MM.1S (cell line): ENCODE measurements around the gene GLYAT.

Experiments used
- DNase-seq: peaks from one replicate; pipeline ENCODE4 v3.0.0-alpha.2; 2015
- H2AFZ ChIP-seq: fragments of 300-600 bp; sonication (generic); 2 replicates; pipeline ENCODE4 v1.6.0; 2016; ENCODE audit warnings: antibody characterized with exemption, low read length
- H3F3A ChIP-seq: fragments of 300-600 bp; sonication (generic); 2 replicates; pipeline ENCODE4 v1.6.1; 2016; ENCODE audit warnings: mild to moderate bottlenecking, antibody characterized with exemption, low read length, moderate library complexity, mixed read lengths; ENCODE audit not compliant: insufficient read depth
- H3K27ac ChIP-seq: fragments of 300-600 bp; sonication (generic); 2 replicates; pipeline ENCODE4 v1.5.1; 2016; ENCODE audit warnings: mild to moderate bottlenecking, low read length
- H3K27me3 ChIP-seq: fragments of 300-600 bp; sonication (generic); replicated peaks from 2 replicates; pipeline ENCODE4 v1.6.0; 2016; ENCODE audit warnings: low read length; ENCODE audit not compliant: insufficient read depth
- H3K36me3 ChIP-seq: fragments of 300-600 bp; sonication (generic); replicated peaks from 2 replicates; pipeline ENCODE4 v1.6.1; 2016; ENCODE audit warnings: mild to moderate bottlenecking, low read length, mixed read lengths; ENCODE audit not compliant: insufficient read depth
- H3K4me1 ChIP-seq: fragments of 300-600 bp; sonication (generic); 2 replicates; pipeline ENCODE4 v1.6.1; 2016; ENCODE audit warnings: low read length, mixed read lengths
- H3K4me2 ChIP-seq: fragments of 300-600 bp; sonication (generic); 2 replicates; pipeline ENCODE4 v1.6.0; 2016; ENCODE audit warnings: low read depth, low read length
- H3K4me3 ChIP-seq: fragments of 300-600 bp; sonication (generic); 2 replicates; pipeline ENCODE4 v1.5.1; 2016; ENCODE audit warnings: low read length, mixed read lengths
- H3K79me2 ChIP-seq: fragments of 300-600 bp; sonication (generic); 2 replicates; pipeline ENCODE4 v1.6.1; 2016; ENCODE audit warnings: mixed run types, low read length, mixed read lengths
- H3K9ac ChIP-seq: fragments of 300-600 bp; sonication (generic); 2 replicates; pipeline ENCODE4 v1.6.1; 2016; ENCODE audit warnings: low read length, mixed read lengths
- H3K9me2 ChIP-seq: fragments of 300-600 bp; sonication (generic); replicated peaks from 2 replicates; pipeline ENCODE4 v1.6.1; 2016; ENCODE audit warnings: mild to moderate bottlenecking, low read length, mixed read lengths; ENCODE audit not compliant: insufficient read depth
- H3K9me3 ChIP-seq: fragments of 300-600 bp; sonication (generic); replicated peaks from 2 replicates; pipeline ENCODE4 v1.6.1; 2016; ENCODE audit warnings: mild to moderate bottlenecking, low read length, mixed read lengths; ENCODE audit not compliant: insufficient read depth
- H4K20me1 ChIP-seq: fragments of 300-600 bp; sonication (generic); 2 replicates; pipeline ENCODE4 v1.6.1; 2016; ENCODE audit warnings: mild to moderate bottlenecking, low read length, moderate library complexity, mixed read lengths; ENCODE audit not compliant: insufficient read depth
- CTCF ChIP-seq: fragments of 300-600 bp; sonication (generic); IDR thresholded peaks from 2 replicates; pipeline ENCODE4 v1.5.1; 2016; ENCODE audit warnings: antibody characterized with exemption, low read length, mixed read lengths
- EZH2 ChIP-seq: fragments of 300-600 bp; sonication (generic); optimal IDR thresholded peaks from 2 replicates; pipeline ENCODE3; 2017; ENCODE audit warnings: low read depth, mild to moderate bottlenecking, antibody characterized with exemption, low read length, mixed read lengths
- EZH2phosphoT487 ChIP-seq: fragments of 300-600 bp; sonication (generic); IDR thresholded peaks from 2 replicates; pipeline ENCODE4 v1.6.1; 2018; ENCODE audit warnings: antibody characterized with exemption, low read length

GLYAT gene

GRCh38 chr11:58770166-58770565 lies 38.4 kb upstream of the GLYAT start:
- H3K4me3 ChIP-seq = no peak overlapping the region
- H4K20me1 ChIP-seq = no peaks in the 10 kb centered on the region
- H2AFZ ChIP-seq = no peak overlapping the region
- no peaks in the 10 kb centered on the region for H3K79me2 ChIP-seq
- no peak overlapping the region for H3K9ac ChIP-seq
- no peaks in the 10 kb centered on the region for H3K9me2 ChIP-seq
- H3K27ac ChIP-seq = no peak overlapping the region
- no peak overlapping the region for H3K4me2 ChIP-seq
- DNase-seq = no peak
- H3K4me1 ChIP-seq = no peaks in the 10 kb centered on the region
- H3F3A ChIP-seq = no peaks in the 10 kb centered on the region
- no peaks in the 10 kb centered on the region for H3K36me3 ChIP-seq
- no peak for TF ChIP-seq EZH2phosphoT487
- H3K27me3 ChIP-seq = no peaks in the 10 kb centered on the region
- H3K9me3 ChIP-seq = no peaks in the 10 kb centered on the region

GRCh38 chr11:58769308-58769707 lies 37.6 kb upstream of the GLYAT start:
- Histone ChIP-seq H3K9me2 (no peaks in the 10 kb centered on the region), H3K36me3 (no peaks in the 10 kb centered on the region), H3K27me3 (no peaks in the 10 kb centered on the region), H3K4me2 (no peak overlapping the region), H4K20me1 (no peaks in the 10 kb centered on the region), H3K4me1 (no peaks in the 10 kb centered on the region), H3K27ac (no peak overlapping the region), H3F3A (no peaks in the 10 kb centered on the region), H3K9ac (no peak overlapping the region), H2AFZ (no peak overlapping the region), H3K4me3 (no peak overlapping the region), H3K9me3 (no peaks in the 10 kb centered on the region), H3K79me2 (no peaks in the 10 kb centered on the region)
- no peak for DNase-seq
- no peak for TF ChIP-seq CTCF

- no peak overlapping the region for H3K4me3 ChIP-seq
- H3K9me2 ChIP-seq = no peaks in the 10 kb centered on the region
- no peaks in the 10 kb centered on the region for H4K20me1 ChIP-seq
- no peak overlapping the region for H3K27ac ChIP-seq
- H3K4me1 ChIP-seq = no peaks in the 10 kb centered on the region
- no peak for DNase-seq
- H3K36me3 ChIP-seq = no peaks in the 10 kb centered on the region
- TF ChIP-seq EZH2 (no peak), CTCF (no peak), EZH2phosphoT487 (no peak)
- no peak overlapping the region for H3K9ac ChIP-seq
- no peaks in the 10 kb centered on the region for H3K27me3 ChIP-seq
- H3K79me2 ChIP-seq = no peaks in the 10 kb centered on the region
- H3K4me2 ChIP-seq = no peak overlapping the region
- H3K9me3 ChIP-seq = no peaks in the 10 kb centered on the region
- no peaks in the 10 kb centered on the region for H3F3A ChIP-seq
- no peak overlapping the region for H2AFZ ChIP-seq
Observed at GRCh38 chr11:58768137-58768536, 36.4 kb upstream of the GLYAT start.

- Histone ChIP-seq H3K4me3 (no peak overlapping the region), H3F3A (no peaks in the 10 kb centered on the region), H3K9me3 (no peaks in the 10 kb centered on the region), H3K4me2 (no peak overlapping the region), H3K27me3 (no peaks in the 10 kb centered on the region), H3K9me2 (no peaks in the 10 kb centered on the region), H3K27ac (no peak overlapping the region), H3K79me2 (no peaks in the 10 kb centered on the region), H2AFZ (no peak overlapping the region), H4K20me1 (no peaks in the 10 kb centered on the region), H3K4me1 (no peaks in the 10 kb centered on the region), H3K9ac (no peak overlapping the region), H3K36me3 (no peaks in the 10 kb centered on the region)
- no peak for DNase-seq
- TF ChIP-seq EZH2 (no peak), EZH2phosphoT487 (no peak)
Observed at GRCh38 chr11:58765078-58765477, 33.3 kb upstream of the GLYAT start.
